Smooth muscle cell (in vitro differentiated cells): ENCODE results near the gene PRDX1. TPM values are rescaled to one million over a fixed set of nuclear protein-coding genes. Genes with fewer than 3 reads are reported as not detected.
A peak's percentile ranks its signal among the peaks of the same experiment; 100 is the strongest.

Experiments
- DNase-seq: peaks from one replicate; lab custom pipeline; 2025; ENCODE audit not compliant: unreplicated experiment; lab: John Stamatoyannopoulos, UW
- H2AFZ ChIP-seq: fragments of 200-600 bp; sonication (generic); 2 replicates; pipeline ENCODE4 v1.6.0; 2016; ENCODE audit warnings: antibody characterized with exemption, low read depth, mild to moderate bottlenecking
- H3F3A ChIP-seq: fragments of 200-600 bp; sonication (generic); 2 replicates; pipeline ENCODE4 v1.6.0; 2017; ENCODE audit warnings: antibody characterized with exemption, low read depth
- H3K27ac ChIP-seq: fragments of 200-600 bp; sonication (generic); 2 replicates; pipeline ENCODE4 v1.5.1; 2016; ENCODE audit warnings: low read depth, mild to moderate bottlenecking
- H3K27me3 ChIP-seq: fragments of 200-600 bp; sonication (generic); 2 replicates; pipeline ENCODE4 v1.6.1; 2016; ENCODE audit warnings: low read depth, mild to moderate bottlenecking
- H3K36me3 ChIP-seq: fragments of 200-600 bp; sonication (generic); 2 replicates; pipeline ENCODE4 v1.5.1; 2016; ENCODE audit warnings: low read depth
- H3K4me1 ChIP-seq: fragments of 200-600 bp; sonication (generic); 2 replicates; pipeline ENCODE4 v1.5.1; 2016; ENCODE audit warnings: low read depth
- H3K4me2 ChIP-seq: fragments of 200-600 bp; sonication (generic); 2 replicates; pipeline ENCODE4 v1.6.0; 2016; ENCODE audit warnings: mild to moderate bottlenecking
- H3K4me3 ChIP-seq: fragments of 200-600 bp; sonication (generic); 2 replicates; pipeline ENCODE4 v1.5.1; 2016; ENCODE audit warnings: mild to moderate bottlenecking
- H3K79me2 ChIP-seq: fragments of 200-600 bp; sonication (generic); 2 replicates; pipeline ENCODE4 v1.6.0; 2016; ENCODE audit warnings: low read depth, mild to moderate bottlenecking
- H3K9ac ChIP-seq: fragments of 200-600 bp; sonication (generic); 2 replicates; pipeline ENCODE4 v1.6.0; 2016; ENCODE audit warnings: low read depth
- H3K9me3 ChIP-seq: fragments of 200-600 bp; sonication (generic); replicated peaks from 2 replicates; pipeline ENCODE4 v1.5.1; 2016; ENCODE audit warnings: low read depth
- H4K20me1 ChIP-seq: fragments of 200-600 bp; sonication (generic); 2 replicates; pipeline ENCODE4 v1.6.0; 2016; ENCODE audit warnings: low read depth
- WGBS: methylation state at CpG from one replicate; pipeline ENCODE4 v1.1.7; 2016; ENCODE audit warnings: low lambda C conversion rate; 5-methylcytosine and 5-hydroxymethylcytosine counted together
- polyA plus RNA-seq: library from polyadenylated mRNA; unstranded; fragments of >200 nt; fragmentation: Nextera tagmentation; extraction: Ambion mirVana; gene quantifications from 2 replicates; pipeline ENCODE4 v1.2.1, GENCODE V29; 2016
- total RNA-seq: library from RNA; depleted of rRNA; stranded (reverse); fragments of >200 nt; gene quantifications from 2 replicates; pipeline ENCODE4 v1.2.3, GENCODE V29; 2014
- TF ChIP-seq, protein P1 (sequence below): fragments of 200-600 bp; sonication (generic); IDR thresholded peaks from 2 replicates; pipeline ENCODE4 v1.5.1; 2017; ENCODE audit warnings: borderline replicate concordance, mild to moderate bottlenecking, antibody characterized with exemption; ENCODE audit not compliant: insufficient read depth, poor library complexity, severe bottlenecking

Gene PRDX1
- total and polyA plus RNA-seq, 2 experiments from 2014 or later: 303 to 369 TPM

DNA sequence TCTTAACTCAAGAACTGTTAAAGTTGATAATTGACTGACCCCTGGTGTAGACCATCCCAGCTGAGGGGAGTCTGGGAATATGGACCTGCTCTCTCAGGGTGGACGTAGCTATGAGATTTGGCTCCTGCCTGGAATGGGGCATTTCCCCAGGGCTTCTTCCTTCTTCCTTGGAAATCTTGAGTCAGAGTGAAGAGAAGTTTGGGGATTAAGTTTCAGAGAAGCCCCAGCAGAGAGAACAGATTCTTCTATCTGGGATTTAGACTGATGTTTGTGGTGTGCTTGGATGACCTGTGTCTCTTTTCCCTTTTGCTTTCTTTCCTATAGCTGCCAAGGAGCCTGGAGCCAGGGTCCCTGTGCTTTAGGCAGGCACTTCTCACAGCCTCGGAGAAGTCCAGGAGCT is 42.2 kb upstream of the PRDX1 start:
- Histone ChIP-seq H2AFZ (no peak overlapping the region), H3K4me1 (no peaks in the 10 kb centered on the region), H3K79me2 (no peaks in the 10 kb centered on the region), H3K4me2 (no peak overlapping the region), H3K36me3 (no peaks in the 10 kb centered on the region), H3F3A (no peaks in the 10 kb centered on the region), H3K27me3 (no peaks in the 10 kb centered on the region), H3K9me3 (no peaks in the 10 kb centered on the region), H3K4me3 (no peak overlapping the region), H4K20me1 (peaks cover 27% of the 10 kb centered on the region), H3K27ac (no peak overlapping the region), H3K9ac (no peak overlapping the region)
- 87% methylated on average over 2 of the region's 2 CpGs for WGBS
- DNase-seq: no peak
- TF ChIP-seq, protein P1, sequence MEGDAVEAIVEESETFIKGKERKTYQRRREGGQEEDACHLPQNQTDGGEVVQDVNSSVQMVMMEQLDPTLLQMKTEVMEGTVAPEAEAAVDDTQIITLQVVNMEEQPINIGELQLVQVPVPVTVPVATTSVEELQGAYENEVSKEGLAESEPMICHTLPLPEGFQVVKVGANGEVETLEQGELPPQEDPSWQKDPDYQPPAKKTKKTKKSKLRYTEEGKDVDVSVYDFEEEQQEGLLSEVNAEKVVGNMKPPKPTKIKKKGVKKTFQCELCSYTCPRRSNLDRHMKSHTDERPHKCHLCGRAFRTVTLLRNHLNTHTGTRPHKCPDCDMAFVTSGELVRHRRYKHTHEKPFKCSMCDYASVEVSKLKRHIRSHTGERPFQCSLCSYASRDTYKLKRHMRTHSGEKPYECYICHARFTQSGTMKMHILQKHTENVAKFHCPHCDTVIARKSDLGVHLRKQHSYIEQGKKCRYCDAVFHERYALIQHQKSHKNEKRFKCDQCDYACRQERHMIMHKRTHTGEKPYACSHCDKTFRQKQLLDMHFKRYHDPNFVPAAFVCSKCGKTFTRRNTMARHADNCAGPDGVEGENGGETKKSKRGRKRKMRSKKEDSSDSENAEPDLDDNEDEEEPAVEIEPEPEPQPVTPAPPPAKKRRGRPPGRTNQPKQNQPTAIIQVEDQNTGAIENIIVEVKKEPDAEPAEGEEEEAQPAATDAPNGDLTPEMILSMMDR: no peak

DNA sequence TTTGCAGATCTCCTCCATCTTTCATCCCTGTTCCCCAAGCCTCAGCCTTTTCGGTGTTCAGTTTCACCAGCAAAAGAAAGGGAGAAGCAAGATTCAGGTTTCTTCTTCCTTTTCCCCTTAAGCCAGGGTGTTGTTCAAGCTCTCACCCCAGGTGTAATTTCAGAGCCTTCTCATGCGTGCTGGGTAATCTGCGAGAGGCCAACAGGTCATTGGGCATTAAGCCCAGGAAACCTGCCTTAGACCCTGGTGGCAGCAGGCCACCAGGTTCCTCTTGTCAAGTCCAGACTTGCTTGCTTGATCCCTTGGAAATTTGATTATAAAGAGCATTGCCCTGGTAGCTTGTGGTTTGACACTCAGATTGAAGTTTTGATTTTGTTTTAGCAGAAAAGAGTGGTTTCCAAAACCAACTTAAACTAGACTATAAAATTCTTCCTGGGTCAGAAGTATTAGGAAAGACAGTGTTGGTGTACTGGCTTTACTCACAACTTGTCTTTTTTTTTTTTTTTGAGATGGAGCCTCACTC is 35.8 kb upstream of the PRDX1 start:
- Histone ChIP-seq H3K27ac (no peak overlapping the region), H3K4me3 (no peak overlapping the region), H3K27me3 (no peaks in the 10 kb centered on the region), H3K79me2 (no peaks in the 10 kb centered on the region), H3K36me3 (no peaks in the 10 kb centered on the region), H3K9me3 (no peaks in the 10 kb centered on the region), H4K20me1 (peaks cover 52% of the 10 kb centered on the region), H3K9ac (no peak overlapping the region), H3K4me1 (peaks cover under 1% of the 10 kb centered on the region), H2AFZ (no peak overlapping the region), H3F3A (no peaks in the 10 kb centered on the region), H3K4me2 (no peak overlapping the region)
- DNase-seq: no peak
- TF ChIP-seq, protein P1: no peak
- WGBS: 92% methylated on average over 3 of the region's 3 CpGs

DNA sequence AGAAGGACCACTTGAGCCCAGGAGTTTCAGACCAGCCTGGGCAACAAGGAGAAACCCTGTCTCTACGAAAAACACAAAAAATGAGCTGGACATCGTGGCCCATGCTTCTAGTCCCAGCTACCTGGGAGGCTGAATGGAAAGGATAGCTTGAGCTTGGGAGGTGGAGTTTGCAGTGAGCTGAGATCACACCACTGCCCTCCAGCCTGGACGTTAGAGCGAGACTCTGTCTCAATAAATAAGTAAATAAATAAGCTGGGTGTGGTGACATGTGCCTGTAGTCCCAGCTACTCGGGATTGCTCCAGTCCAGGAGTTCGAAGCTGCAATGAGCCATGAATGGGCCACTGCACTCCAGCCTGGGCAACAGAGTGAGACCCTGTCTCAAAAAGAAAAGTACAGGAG is 32.5 kb upstream of the PRDX1 start:
- no peaks in the 10 kb centered on the region for H3K9me3 ChIP-seq
- no peak overlapping the region for H3K27ac ChIP-seq
- TF ChIP-seq, protein P1: no peak
- H3F3A ChIP-seq: no peaks in the 10 kb centered on the region
- no peak overlapping the region for H2AFZ ChIP-seq
- H3K4me1 ChIP-seq: peaks cover 5% of the 10 kb centered on the region
- H3K9ac ChIP-seq: no peak overlapping the region
- no peaks in the 10 kb centered on the region for H3K27me3 ChIP-seq
- peaks cover 6% of the 10 kb centered on the region for H3K79me2 ChIP-seq
- DNase-seq: no peak
- H3K36me3 ChIP-seq: no peaks in the 10 kb centered on the region
- 92% methylated on average over 6 of the region's 6 CpGs for WGBS
- H4K20me1 ChIP-seq: peaks cover 29% of the 10 kb centered on the region
- no peak overlapping the region for H3K4me3 ChIP-seq
- no peak overlapping the region for H3K4me2 ChIP-seq

DNA sequence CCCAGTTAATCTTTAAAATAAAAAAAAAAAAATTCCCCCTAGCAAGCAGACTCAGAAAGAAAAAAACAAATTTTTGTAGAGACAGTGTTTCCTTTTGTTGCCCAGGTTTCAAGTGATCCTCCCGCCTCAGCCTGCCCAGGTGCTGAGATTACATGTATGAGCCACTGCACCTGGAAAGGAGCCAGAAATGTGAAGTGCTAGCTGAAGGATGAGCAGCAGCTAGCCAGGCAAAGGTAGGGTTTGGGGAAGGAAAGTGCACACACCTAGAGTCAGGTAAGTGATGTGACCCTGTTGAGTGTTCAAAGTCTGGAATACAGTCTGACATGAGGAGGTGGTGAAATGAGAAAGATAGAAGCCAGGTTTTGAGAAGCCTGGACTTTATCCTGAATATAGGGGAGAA is 30.6 kb upstream of the PRDX1 start:
- H3K4me3 ChIP-seq: peak overlapping the region; percentile 66
- H3K79me2 ChIP-seq: peaks cover 6% of the 10 kb centered on the region
- no peak overlapping the region for H2AFZ ChIP-seq
- no peaks in the 10 kb centered on the region for H3K27me3 ChIP-seq
- no peak overlapping the region for H3K9ac ChIP-seq
- TF ChIP-seq, protein P1: no peak
- peaks cover 5% of the 10 kb centered on the region for H3K4me1 ChIP-seq
- no peak for DNase-seq
- 90% methylated on average over 1 of the region's 1 CpG for WGBS
- no peaks in the 10 kb centered on the region for H3K9me3 ChIP-seq
- H3K27ac ChIP-seq: no peak overlapping the region
- no peaks in the 10 kb centered on the region for H3F3A ChIP-seq
- H3K4me2 ChIP-seq: peak overlapping the region; percentile 89
- no peaks in the 10 kb centered on the region for H3K36me3 ChIP-seq
- H4K20me1 ChIP-seq: peaks cover 20% of the 10 kb centered on the region
